K562 (cell line): ENCODE results near the gene VGLL3. TPM values are rescaled to one million over a fixed set of nuclear protein-coding genes. Genes with fewer than 3 reads are reported as not detected.

Experiments used
- ATAC-seq: fragments of 200-7000 bp; cut with Tn5 transposase; 3 replicates; pipeline ENCODE4 v1.9.1; 2020; ENCODE audit warnings: moderate library complexity
- BruUV-seq: library from RNA; stranded (reverse); fragments of 400-500 nt; replicated peaks from 2 replicates; lab custom pipeline; 2021; lab: Mats Ljungman, UMichigan
- CTCF ChIA-PET: fragments of 300-600 bp; formaldehyde crosslinking; extraction: SDS; loops from one replicate; lab custom pipeline; 2021; ENCODE audit warnings: low intra/inter-chr PET ratio; lab: Yijun Ruan, JAX
- POLR2A ChIA-PET: fragments of 300-600, 350-650 bp; sonication (Branson Sonifier 250); formaldehyde crosslinking; extraction: SDS; loops from one replicate; lab custom pipeline; 2021; ENCODE audit warnings: antibody characterized with exemption, inconsistent platforms; lab: Yijun Ruan, JAX
- DNase-seq, 4 experiments: peaks; one replicate each; pipeline versions ENCODE4 v3.0.0 to v3.0.0-alpha.2; 2011 to 2018; ENCODE audit warnings: low spot score in 3 of 4, mixed read lengths in 3 of 4; ENCODE audit errors: extremely low read depth in 1 of 4
- FAIRE-seq: peaks from 2 replicates; lab custom pipeline; 2011; peaks lifted over from hg19 to GRCh38; lab: Jason Lieb, UNC
- H2AFZ ChIP-seq: 2 replicates; pipeline ENCODE4 v1.6.0; 2011; ENCODE audit warnings: low read depth, low read length, control low read depth, inconsistent platforms
- H3K27ac ChIP-seq: fragments of 200-600 bp; 3 replicates; pipeline ENCODE4 v1.8.0; 2011; ENCODE audit warnings: low read depth, mild to moderate bottlenecking, control low read depth, inconsistent platforms, low read length, moderate library complexity, mixed read lengths; ENCODE audit errors: extremely low read depth
- H3K27me3 ChIP-seq, 2 experiments: fragments of 300-600 bp in 1 of 2; 2 replicates in 1 of 2; 3 replicates in 1 of 2; pipeline versions ENCODE4 v1.6.0 to v1.8.0; 2011; ENCODE audit warnings: inconsistent platforms in 2 of 2, low read length in 2 of 2, mild to moderate bottlenecking in 1 of 2, mixed read lengths in 1 of 2, moderate library complexity in 1 of 2; ENCODE audit not compliant: control insufficient read depth in 2 of 2, insufficient read depth in 2 of 2
- H3K36me3 ChIP-seq: fragments of 300-600 bp; 3 replicates; pipeline ENCODE4 v1.8.0; 2011; ENCODE audit warnings: mild to moderate bottlenecking, low read length, inconsistent platforms; ENCODE audit not compliant: control insufficient read depth, insufficient read depth
- H3K4me1 ChIP-seq, 2 experiments: fragments of 200-600 bp in 1 of 2; replicated peaks in 1 of 2; 2 replicates in 1 of 2; 3 replicates in 1 of 2; pipeline versions ENCODE4 v1.5.1 to v1.8.0; 2011; ENCODE audit warnings: inconsistent platforms in 2 of 2, low read length in 2 of 2, mild to moderate bottlenecking in 1 of 2, mixed read lengths in 1 of 2, moderate library complexity in 1 of 2; ENCODE audit not compliant: control insufficient read depth in 2 of 2, insufficient read depth in 2 of 2
- H3K4me2 ChIP-seq: 2 replicates; pipeline ENCODE4 v1.6.1; 2011; ENCODE audit warnings: low read length, control low read depth, inconsistent platforms, mixed read lengths; ENCODE audit not compliant: insufficient read depth
- H3K4me3 ChIP-seq: fragments of 200-600 bp; sonication (generic), shearing (Covaris generic); 2 replicates; pipeline ENCODE4 v1.5.1; 2016; ENCODE audit warnings: control low read depth, inconsistent platforms
- H3K79me2 ChIP-seq: fragments of 200-600 bp; 3 replicates; pipeline ENCODE4 v1.8.0; 2011; ENCODE audit warnings: low read length, inconsistent platforms; ENCODE audit not compliant: control insufficient read depth, insufficient read depth
- H3K9ac ChIP-seq, 2 experiments: 2 replicates each; pipeline versions ENCODE4 v1.6.0 to v1.6.1; 2011; ENCODE audit warnings: low read depth in 2 of 2, low read length in 2 of 2, control low read depth in 1 of 2, inconsistent platforms in 1 of 2, mild to moderate bottlenecking in 1 of 2, mixed read lengths in 1 of 2; ENCODE audit not compliant: insufficient read depth in 1 of 2
- H3K9me1 ChIP-seq: one replicate; pipeline ENCODE4 v1.6.0; 2011; ENCODE audit warnings: inconsistent platforms, mild to moderate bottlenecking, low read length, moderate library complexity; ENCODE audit not compliant: control insufficient read depth, insufficient read depth
- H3K9me3 ChIP-seq: replicated peaks from 2 replicates; pipeline ENCODE4 v1.5.1; 2011; ENCODE audit warnings: low read depth, low read length, inconsistent platforms; ENCODE audit not compliant: control insufficient read depth, insufficient read depth
- H4K20me1 ChIP-seq: replicated peaks from 2 replicates; pipeline ENCODE4 v1.6.1; 2011; ENCODE audit warnings: low read length, inconsistent platforms, mixed read lengths; ENCODE audit not compliant: control insufficient read depth, insufficient read depth
- DPF2 ChIP-seq: fragments of 450-650 bp; IDR thresholded peaks from 2 replicates; pipeline ENCODE4 v1.6.1; 2016
- ETS2 ChIP-seq: IDR thresholded peaks from 2 replicates; pipeline ENCODE4 v1.6.1; 2016; ENCODE audit warnings: borderline replicate concordance, missing genetic modification characterization, mild to moderate bottlenecking, moderate library complexity, missing compliant biosample characterization; ENCODE audit not compliant: poor library complexity, severe bottlenecking
- HDAC3 ChIP-seq: fragments of 450-650 bp; IDR thresholded peaks from 2 replicates; pipeline ENCODE4 v1.6.1; 2018; ENCODE audit warnings: borderline replicate concordance, mild to moderate bottlenecking, moderate library complexity; ENCODE audit not compliant: partially characterized antibody
- ILK ChIP-seq: fragments of 450-650 bp; IDR thresholded peaks from 2 replicates; pipeline ENCODE4 v1.6.1; 2016; ENCODE audit warnings: missing genetic modification characterization, low read depth, mild to moderate bottlenecking, missing compliant biosample characterization, moderate library complexity, borderline replicate concordance
- IRF2 ChIP-seq: sonication (generic); formaldehyde crosslinking; IDR thresholded peaks from 2 replicates; pipeline ENCODE4 v1.8.1; 2022; ENCODE audit warnings: mild to moderate bottlenecking, missing genetic modification reagents
- JUNB ChIP-seq: fragments of 450-650 bp; formaldehyde crosslinking; conservative IDR thresholded peaks from 2 replicates; pipeline ENCODE4 v1.4.0; 2020; ENCODE audit warnings: mild to moderate bottlenecking
- MEF2A ChIP-seq: IDR thresholded peaks from 2 replicates; pipeline ENCODE4 v1.6.1; 2011; ENCODE audit warnings: low read depth, mild to moderate bottlenecking, low read length, moderate library complexity; ENCODE audit not compliant: control insufficient read depth
- POLR2H ChIP-seq: IDR thresholded peaks from 2 replicates; pipeline ENCODE4 v1.6.1; 2016; ENCODE audit warnings: missing genetic modification characterization, low read depth, mild to moderate bottlenecking, control low read depth, missing compliant biosample characterization, moderate library complexity
- RCOR1 ChIP-seq, 2 experiments: IDR thresholded peaks; 2 replicates each; pipeline ENCODE4 v1.6.1; 2012; ENCODE audit warnings: low read depth in 2 of 2, low read length in 2 of 2, borderline replicate concordance in 1 of 2, improper control_type of control experiment in 1 of 2
- TFE3 ChIP-seq: fragments of 450-650 bp; formaldehyde crosslinking; IDR thresholded peaks from 2 replicates; pipeline ENCODE4 v1.4.0; 2020; ENCODE audit warnings: mild to moderate bottlenecking, mixed read lengths
- ZEB2 ChIP-seq: fragments of 450-650 bp; IDR thresholded peaks from 2 replicates; pipeline ENCODE4 v1.6.1; 2016
- ZNF280B ChIP-seq: fragments of 250-450 bp; sonication (Bioruptor Pico); IDR thresholded peaks from 2 replicates; pipeline ENCODE4 v1.5.1; 2021; ENCODE audit warnings: mild to moderate bottlenecking
- ZNF584 ChIP-seq: fragments of 200-800 bp; sonication (Bioruptor generic); IDR thresholded peaks from 2 replicates; pipeline ENCODE4 v1.6.1; 2016; ENCODE audit warnings: low read depth, mild to moderate bottlenecking, missing genetic modification characterization, missing compliant biosample characterization
- ZNF668 ChIP-seq: fragments of 250-450 bp; sonication (Bioruptor Pico); IDR thresholded peaks from 2 replicates; pipeline ENCODE4 v1.8.0; 2022; ENCODE audit warnings: mild to moderate bottlenecking, inconsistent platforms
- WGBS: fragments of 100-300 bp; shearing (Covaris generic); methylation state at CpG from one replicate; pipeline ENCODE4 v1.1.6; 2016; ENCODE audit warnings: low coverage, mixed read lengths; ENCODE audit not compliant: insufficient coverage; ENCODE audit errors: missing lambda C conversion rate; 5-methylcytosine and 5-hydroxymethylcytosine counted together
- in situ Hi-C: fragments of 300-500 bp; cut with MboI; formaldehyde crosslinking; loops from 4 replicates; pipeline ENCODE4 v1.15.0; 2018; ENCODE audit warnings: inconsistent platforms, mixed read lengths
- intact Hi-C: fragments of 100-400 bp; cut with micrococcal nuclease; formaldehyde crosslinking; loops from 2 replicates; pipeline ENCODE4 v1.14.2; 2022
- polyA plus RNA-seq, 8 experiments: library from polyadenylated mRNA; depleted of rRNA in 4 of 8; stranded (reverse) in 5 of 8; unstranded in 3 of 8; fragments of >200 nt; fragmentation: Nextera tagmentation in 2 of 8; fragmentation: Illumina TruSeq in 1 of 8; extraction: Ambion mirVana in 2 of 8; extraction: Trizol in 1 of 8; gene quantifications; 2 replicates each; pipeline versions ENCODE4 v1.2.1 to v1.2.3, GENCODE V29; 2011 to 2014; ENCODE audit warnings: inconsistent platforms in 1 of 8, missing spikeins in 1 of 8
- total RNA-seq, 7 experiments: library from RNA; depleted of rRNA in 6 of 7; stranded (reverse); fragments of >200 nt in 6 of 7; fragmentation: Illumina TruSeq in 2 of 7; extraction: Trizol in 2 of 7; gene quantifications; 2 replicates each; pipeline versions ENCODE4 v1.2.1 to v1.2.3, GENCODE V29; 2011 to 2021; ENCODE audit warnings: low replicate concordance in 1 of 7

VGLL3 gene
- total and polyA plus RNA-seq, 9 of the 15 experiments (the other 6 are each of a cell fraction or from before 2014, with no cell fraction given), result under 0.01 to 0.09 (median 0.04) TPM; not detected in 6

GRCh38 chr3:86984271-86984670 is 6.7 kb downstream of the VGLL3 start:
- no peaks in the 10 kb centered on the region for H3K9me1 ChIP-seq
- BruUV-seq, result no TSS peak

More at GRCh38 chr3:86984271-86984670, 6.7 kb downstream of the VGLL3 start:
- in situ Hi-C loops, result no loop called here
- Histone ChIP-seq H3K9me3 (no peaks in the 10 kb centered on the region), H3K9ac (no peak overlapping the region)
- TF ChIP-seq DPF2 (no peak), TFE3 (CRISPR knock-in tag) (no peak), POLR2H (no peak), ILK (tag) (no peak), JUNB (CRISPR knock-in tag) (no peak), ZEB2 (no peak), MEF2A (no peak), IRF2 (no peak), ZNF280B (CRISPR knock-in tag) (no peak), HDAC3 (no peak), RCOR1 (IDR thresholded peaks at IDR 0.05; ENCODE audit: borderline replicate concordance in 1 of 2, low read depth in 2 of 2, low read length in 2 of 2) (no peak), ETS2 (tag) (no peak), ZNF584 (CRISPR knock-in tag) (no peak), ZNF668 (CRISPR knock-in tag) (no peak)
- TF ChIP-seq, all 486 proteins: peak for 0
- Histone ChIP-seq H3K27ac (no peak overlapping the region), H4K20me1 (no peaks in the 10 kb centered on the region), H3K27me3 (no peaks in the 10 kb centered on the region), H3K4me1 (no peaks in the 10 kb centered on the region), H3K36me3 (no peaks in the 10 kb centered on the region), H3K79me2 (no peaks in the 10 kb centered on the region), H2AFZ (no peak overlapping the region), H3K4me3 (no peak overlapping the region), H3K4me2 (no peak overlapping the region)
- ChIA-PET CTCF (no interaction called here), POLR2A (no interaction called here)
- DNase-seq (no peak), ATAC-seq (no peak), FAIRE-seq (no peak)
- intact Hi-C loops, result no loop called here
- 0% methylated on average over 2 of the region's 2 CpGs for WGBS
